Hematopoietic multipotent progenitor cell treated with erythropoietin and hydrocortisone succinate and interleukin-3 and kit ligand, for 6 days (in vitro differentiated cells): ENCODE data around the gene KCNIP4.

ENCODE experiments used
- DNase-seq: peaks from one replicate; pipeline ENCODE4 v3.0.0-alpha.2; 2015

Gene KCNIP4

DNA sequence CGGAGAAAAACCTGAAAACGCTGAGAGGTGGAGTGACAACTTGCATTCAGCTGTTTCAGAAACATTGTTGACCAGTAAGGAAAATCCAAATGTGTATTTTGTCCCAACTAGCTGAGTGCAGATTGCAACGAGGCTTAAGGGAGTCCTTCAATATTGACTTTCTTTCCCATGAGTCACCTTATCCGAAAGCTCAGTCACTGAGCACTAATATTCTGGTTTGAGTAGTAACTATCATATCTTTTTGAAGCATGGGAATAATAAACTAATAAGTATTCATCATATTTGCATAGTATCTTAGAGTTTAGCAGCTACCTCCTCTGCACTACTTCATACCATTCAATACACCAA, 644.1 kb downstream of the KCNIP4 start:
- no peak for DNase-seq

DNA sequence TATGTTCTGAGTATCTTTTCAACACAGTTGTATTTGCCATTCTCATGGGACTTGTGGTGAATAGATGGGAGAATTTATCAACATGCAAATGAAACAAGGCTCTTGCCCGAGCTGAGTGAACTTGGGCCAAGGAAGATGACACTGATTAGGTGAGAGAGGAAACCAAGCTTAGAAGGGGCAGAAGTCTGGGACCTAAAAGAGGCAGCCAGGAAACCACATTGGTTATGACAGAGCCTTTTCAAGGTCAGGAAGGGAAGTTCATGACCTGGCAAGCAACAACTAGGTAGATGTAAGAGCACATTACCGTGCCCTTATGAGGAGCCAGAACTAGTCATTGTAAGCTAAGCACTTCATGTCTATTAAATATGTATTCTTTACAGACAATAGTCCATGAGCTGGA, 658.0 kb downstream of the KCNIP4 start:
- no peak for DNase-seq

DNA sequence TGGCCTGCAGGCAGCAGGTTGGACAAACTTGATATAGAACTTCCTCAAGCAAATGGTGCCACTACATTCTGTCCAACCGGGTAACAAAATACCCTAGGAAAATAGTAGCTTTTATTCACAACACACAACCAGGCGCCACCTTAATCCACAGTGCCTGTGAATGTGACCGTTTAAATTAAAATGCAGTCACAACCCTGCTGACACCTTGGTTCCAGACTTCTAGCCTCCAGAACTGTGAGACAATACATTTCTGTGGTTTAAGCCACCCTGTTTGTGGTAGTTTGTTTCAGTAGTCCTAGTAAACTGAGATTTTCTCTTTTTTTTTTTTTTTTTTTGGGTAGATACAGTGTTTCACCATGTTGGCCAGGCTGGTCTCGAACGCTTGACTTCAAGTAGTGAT, 672.5 kb downstream of the KCNIP4 start:
- no peak for DNase-seq

DNA sequence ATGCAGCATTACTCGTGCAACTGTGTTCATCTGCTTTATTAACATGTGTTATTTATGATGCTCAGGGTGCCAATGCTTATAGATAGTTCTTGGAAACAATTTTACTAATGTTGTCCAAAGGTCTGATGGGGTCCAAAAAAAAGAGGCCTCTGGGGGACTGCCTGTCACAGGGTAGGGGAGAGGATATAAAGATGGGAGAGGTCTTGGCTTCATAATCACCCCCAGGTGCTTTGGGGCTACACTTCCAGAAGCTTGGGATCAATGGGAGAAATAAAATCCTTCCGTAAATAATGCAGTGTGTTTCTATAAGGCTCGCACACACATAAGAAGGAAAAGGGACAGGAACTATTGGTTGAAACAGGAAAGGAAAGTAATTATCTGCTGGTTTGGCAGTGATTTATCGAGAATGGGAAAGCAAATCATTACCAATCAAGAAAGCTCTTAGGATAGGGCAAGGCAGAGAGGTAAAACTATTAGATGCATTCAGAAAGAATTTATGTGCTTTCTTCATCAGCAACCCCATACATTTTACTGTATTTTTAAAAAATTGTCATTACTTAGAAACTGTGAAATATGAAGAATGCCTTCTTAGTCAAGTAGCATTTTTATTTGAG, 677.0 kb downstream of the KCNIP4 start:
- no peak for DNase-seq

DNA sequence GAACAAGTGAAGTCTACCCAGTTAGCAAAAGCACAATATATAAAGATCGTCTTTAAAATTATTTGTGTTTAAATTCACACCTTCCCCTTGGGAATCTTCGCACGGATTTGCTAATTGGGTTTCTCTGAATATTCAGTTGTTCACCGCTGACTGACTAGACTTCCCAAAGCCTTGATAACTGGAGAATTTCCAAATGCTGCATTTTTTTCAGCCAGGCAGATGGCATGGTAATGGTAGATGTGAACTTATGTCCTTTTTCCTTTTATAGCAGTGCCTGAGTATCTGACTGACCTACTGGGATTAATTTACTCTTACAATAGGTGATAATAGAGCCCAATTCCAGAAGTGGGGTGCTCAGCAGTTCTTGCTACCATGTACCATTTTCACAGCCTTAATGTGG, 700.2 kb downstream of the KCNIP4 start:
- no peak for DNase-seq

DNA sequence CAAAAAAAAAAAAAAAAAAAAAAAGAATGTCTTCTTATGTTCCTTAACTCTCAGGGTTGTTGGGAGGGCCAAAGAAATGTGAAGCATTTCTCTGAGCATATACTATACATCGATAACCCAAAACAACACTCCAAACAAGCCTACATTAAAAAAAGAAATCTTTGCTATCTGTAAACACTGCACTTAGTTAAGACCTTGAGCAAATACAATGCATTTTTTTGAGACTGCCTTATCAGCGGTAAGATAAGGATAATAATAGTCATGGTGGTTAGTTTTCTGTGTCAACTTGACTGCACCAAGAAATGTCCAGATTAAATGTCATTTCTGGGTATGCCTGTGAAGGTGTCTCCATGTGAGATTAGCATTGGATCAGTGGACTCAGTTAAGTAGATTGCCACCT, 706.4 kb downstream of the KCNIP4 start:
- no peak for DNase-seq

DNA sequence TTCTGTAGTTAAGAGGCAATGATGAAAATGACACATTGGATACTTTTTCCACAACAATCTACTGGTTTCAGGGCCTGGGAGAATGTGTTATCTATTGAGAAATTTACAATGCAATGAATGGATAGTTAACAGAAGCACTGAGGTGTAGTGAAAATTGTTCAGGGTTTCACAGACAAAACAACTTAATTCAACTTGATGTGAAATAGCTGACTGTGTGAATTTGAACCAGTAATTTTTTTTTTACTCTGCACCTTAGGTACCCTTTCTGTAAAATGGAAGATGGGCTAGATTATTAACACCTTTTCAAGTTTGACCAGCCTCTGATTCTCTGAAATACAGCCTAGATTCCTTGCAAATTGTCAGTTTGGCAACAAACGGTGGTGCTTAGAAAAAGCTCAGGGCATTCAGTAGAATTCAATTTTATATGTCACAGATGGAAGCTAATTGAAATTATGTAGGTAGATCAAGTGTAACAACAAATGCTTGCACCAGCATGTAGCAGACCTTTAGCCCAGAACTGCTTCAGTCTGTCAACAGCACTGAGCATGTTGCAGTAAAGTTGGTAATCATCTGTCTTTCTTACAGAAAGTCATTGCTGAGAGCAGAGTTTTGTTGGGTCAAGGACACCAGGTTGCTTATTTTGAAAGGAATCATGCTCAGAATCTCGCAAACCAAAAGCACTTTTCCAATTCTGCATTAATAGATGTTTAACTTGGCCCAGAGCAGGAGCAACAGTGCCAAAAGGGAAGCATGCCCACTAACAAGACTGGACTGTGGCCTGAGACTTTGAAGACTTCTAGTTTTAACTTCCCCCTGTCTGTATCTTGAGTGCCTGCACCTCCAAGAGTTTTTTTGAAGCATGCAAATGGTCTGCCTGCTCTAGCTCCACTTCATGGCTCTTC, 721.7 kb downstream of the KCNIP4 start:
- no peak for DNase-seq

DNA sequence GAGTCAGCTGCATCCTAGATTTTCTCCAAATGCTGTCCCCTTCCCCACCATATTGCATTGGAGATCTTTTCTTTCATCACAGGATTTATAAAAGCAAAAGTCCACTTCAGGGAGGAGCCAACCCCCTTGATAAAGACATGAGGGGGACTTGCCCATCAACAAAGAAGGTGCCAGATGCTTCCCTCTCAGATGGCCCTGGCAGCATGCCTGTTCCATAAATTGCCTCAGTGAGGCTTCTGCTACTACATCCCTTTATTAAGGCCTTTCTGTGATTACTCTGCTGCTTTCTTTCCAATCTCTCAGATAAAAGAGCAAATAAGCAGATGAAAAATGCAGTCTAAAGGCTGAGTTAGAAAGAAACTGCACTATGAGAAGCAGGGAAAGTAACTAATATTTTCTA, 736.7 kb downstream of the KCNIP4 start:
- DNase-seq, result no peak

DNA sequence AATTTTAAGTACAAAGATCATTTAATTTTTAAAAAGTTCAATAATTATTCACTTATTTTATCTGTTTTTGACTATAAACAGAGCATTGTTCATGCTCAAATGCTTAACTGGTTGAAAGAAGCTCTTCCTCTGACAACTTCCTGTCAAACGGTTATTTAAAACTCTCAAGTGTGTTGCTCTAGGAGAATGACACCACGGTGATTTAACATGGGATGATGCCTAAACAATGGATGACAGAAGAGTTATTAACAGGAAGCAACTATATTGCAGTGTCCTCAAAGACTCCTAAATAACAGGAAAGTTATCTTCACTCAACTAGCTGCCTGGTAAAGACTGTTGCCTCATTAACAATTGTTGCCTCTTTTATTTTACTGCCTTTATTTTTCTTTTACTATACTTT, 738.7 kb downstream of the KCNIP4 start:
- DNase-seq, result no peak

DNA sequence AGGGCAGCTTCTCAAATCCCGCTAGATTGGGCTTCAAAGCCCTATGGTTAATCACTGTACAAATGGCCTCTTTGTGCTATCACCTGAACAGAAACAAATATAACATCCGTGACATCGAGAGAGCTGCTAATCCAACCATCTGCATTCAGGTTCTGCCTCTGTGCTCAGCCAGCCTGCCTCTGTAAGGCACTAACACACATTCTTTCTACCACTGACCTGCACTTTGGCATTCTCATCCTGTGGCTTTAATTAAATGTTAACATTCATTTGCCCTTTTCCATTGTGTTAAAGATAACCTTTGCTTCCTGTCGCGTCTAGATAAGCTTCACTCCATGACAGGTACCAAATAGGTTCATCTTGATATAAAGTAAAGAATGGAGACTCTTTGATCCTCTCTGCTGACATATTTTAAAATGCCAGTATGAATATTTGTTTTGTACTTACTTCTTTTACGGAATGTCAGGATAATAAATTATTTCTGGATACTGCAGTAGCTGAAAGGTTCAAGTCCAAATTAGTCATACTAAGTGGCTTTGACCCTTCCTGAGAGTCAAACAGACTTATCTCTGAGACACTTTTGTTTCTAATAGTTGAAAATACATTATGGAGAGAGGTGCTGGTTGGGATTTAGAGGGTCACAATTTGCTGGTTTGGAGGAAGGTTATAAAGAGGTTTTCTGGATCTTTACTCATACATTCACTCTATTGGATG, 742.6 kb downstream of the KCNIP4 start:
- DNase-seq, result no peak

DNA sequence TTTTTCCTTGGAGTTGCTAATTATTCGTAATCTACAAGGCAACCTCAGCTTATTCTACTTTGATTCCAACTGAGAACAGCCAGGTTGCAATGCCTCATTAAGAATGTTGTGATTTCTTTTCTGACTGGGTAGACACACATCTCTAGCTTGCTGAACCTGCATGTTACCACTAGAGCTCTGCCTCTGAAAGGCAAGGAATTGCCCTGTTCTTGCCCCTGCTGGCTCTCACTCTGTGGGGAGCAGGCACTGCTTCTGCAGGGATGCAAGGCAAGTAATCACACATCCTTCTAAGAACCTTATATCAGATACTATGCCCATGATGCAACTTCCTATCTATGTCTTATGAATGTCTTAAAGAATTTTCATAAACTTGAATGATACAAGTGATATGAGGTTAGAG, 745.2 kb downstream of the KCNIP4 start:
- no peak for DNase-seq

DNA sequence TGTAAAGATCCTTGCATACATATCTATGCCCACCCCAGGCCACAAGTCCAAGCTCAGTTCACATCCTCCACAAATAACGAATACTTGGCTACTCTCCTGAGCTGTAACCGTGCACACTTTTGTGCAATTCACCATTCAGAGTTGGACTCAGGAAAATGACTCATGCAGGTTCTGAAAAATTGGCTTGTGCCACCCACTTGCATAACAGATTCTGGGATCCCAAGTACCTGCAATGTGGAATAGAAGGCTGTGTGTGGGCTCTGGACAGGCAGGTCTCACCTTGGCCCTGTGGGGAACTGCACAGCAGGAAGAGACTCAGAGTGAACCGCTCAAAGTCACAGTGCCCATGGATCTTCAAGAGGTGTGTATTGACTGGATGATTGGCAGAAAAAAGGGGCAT, 745.6 kb downstream of the KCNIP4 start:
- DNase-seq, result no peak

DNA sequence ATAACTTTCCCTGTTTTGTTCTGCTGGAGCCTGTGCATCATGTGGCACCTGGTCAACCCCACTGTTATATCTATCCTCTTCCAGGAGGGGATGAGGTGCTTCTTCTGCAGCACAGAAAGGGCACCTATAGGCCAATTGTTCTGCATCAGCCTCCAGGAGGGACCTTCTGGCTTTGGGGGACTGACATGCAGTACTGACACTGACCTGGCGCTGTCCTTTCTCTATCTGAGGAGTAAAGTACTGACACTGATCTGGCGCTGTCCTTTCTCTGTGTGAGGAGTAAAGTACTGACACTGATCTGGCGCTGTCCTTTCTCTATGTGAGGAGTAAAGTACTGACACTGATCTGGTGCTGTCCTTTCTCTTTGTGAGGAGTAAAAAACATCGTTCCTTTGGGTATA, 749.9 kb downstream of the KCNIP4 start:
- DNase-seq, result no peak

DNA sequence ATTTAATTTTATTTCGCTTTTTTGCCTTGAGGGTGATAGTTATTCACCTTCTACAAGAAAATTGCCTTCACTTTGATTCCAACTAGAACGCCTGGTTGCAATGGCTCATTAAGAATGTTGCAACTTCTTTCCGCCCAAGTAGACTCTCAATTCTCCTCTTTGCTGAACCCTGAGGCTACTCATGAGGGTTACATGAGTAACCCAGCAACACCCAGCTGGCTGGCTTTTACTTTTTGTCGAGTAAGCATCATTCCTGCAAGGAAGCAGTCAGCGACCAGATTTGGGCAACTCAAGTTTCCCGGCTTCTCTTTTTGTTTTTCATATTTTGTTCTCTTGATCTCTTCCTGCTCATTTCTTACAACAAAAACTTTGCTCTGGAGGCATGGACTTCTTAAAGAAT, 752.9 kb downstream of the KCNIP4 start:
- DNase-seq, result no peak

DNA sequence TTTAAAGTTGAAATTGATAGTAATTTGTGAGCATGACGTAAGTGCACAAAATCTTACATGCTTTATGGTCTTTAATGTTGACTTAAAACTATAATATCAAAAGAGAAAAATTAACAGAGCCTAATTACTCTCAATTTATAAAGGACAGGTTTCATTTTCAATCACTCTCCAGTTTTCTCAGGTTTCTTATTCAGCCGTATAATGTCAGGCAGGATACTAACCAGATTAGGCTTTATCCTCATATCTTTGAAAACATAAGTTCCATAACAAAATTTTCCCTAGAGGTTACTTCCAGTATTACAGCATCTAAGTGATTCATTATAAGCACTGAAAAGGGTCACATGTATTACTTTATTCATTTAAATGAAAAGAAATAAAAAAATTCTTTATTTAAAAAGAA, 756.2 kb downstream of the KCNIP4 start:
- DNase-seq, result no peak

DNA sequence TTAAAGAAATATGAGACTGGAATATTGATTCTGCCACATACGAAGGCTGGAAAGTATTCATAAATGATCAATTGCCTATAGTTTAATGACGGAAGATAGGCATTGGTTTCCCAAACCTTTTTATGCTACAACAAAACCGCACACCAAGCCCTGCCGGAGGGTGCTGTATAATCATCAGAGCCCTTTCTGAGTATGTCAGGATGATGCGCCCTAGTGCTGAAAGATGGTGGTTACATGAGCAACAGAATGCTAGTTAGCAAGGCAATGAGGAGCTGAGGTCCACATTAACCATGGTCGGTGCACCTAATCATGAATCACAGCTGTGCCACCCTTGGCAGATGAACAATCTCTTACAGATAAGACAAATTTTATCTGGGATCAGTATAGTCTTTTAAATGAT, 757.3 kb downstream of the KCNIP4 start:
- no peak for DNase-seq

DNA sequence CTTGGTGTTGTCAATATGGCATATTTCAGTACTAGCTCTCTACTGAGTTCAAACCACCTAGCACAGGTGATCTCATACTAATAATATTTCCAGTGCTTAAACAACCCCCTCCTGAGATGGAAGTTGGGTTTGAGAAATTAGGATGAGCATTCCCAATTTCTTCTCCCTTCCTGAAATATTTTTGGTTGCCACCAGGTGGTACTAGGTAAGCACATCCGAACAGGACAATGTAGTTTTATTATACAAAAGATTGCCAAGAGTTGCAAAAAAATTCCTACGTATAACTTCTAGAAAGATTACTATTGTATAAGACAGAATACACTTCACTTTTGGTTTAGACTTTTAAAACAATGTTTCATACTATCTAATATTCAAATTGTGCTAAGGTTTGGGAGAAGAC, 763.8 kb downstream of the KCNIP4 start:
- no peak for DNase-seq

DNA sequence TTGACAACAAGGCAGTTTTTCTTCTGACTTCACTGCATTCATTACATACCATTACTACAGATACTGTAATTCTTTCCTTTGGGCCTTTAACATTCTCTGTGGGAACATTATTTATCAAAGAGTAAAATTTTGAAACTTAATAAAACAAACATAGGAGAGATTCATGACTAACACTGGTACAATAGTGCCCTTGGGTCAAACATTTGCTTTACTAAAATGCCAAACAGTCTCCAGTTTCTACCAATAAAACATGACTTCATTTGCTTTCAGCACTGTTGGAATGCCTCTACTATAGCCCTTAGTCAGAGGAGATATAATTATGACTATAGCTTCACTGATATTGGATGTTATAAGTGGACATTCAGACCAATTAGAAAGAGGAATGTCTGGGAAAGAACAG, 766.9 kb downstream of the KCNIP4 start:
- no peak for DNase-seq

DNA sequence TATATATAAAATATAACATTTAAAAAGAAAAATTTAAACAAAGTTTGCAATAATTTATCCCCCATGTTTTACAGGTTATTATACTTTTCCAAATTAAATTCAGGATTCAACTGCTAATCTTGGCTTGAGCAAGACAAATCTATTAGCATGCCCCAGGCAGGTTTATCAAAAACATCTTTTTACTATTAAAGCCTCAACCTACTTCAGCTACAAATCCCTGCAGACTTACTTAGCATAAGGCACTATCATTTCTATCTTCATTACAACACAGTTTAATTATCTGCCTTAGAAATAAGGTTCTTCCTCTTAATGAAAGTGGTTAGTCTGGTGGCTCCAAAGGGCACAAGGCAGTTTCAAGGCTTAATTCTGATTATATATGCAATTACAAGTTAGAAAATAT, 770.7 kb downstream of the KCNIP4 start:
- DNase-seq, result no peak

DNA sequence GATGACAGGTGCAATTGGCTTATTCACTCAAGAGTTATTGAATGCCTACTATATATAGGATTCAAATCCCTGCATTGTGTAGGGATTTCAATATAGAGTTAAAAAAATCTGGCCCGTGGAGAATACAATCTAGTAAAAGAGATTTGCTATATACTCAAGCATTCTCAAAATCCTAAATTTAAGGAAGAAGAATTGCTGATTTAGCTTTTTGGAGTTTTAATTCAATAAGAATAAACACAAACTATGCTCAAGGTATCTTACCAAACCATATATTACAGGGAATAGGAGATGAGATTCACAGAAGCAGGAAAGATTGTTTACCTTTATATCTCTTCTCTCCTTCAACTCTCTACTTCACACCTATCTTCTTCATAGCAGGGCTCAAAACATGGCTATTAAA, 771.5 kb downstream of the KCNIP4 start:
- no peak for DNase-seq

DNA sequence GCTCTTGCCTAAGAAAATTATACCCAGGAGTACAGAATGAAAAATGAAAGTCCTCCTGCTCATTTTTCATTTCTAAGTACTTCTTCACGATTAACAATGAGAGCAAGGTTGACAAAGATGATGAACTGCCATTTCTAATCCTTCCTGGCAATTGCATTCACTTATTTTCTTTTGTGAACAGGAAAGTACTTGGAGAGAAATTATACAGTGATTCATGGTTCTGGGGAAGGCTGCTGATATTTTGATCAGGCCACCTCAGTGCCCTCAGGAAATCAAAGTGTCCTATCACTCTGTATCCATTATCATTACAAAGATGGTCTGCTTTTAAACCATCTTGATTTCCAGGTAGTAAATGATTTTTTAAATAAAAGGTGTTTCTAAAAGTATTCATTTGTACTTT, 780.9 kb downstream of the KCNIP4 start:
- no peak for DNase-seq

DNA sequence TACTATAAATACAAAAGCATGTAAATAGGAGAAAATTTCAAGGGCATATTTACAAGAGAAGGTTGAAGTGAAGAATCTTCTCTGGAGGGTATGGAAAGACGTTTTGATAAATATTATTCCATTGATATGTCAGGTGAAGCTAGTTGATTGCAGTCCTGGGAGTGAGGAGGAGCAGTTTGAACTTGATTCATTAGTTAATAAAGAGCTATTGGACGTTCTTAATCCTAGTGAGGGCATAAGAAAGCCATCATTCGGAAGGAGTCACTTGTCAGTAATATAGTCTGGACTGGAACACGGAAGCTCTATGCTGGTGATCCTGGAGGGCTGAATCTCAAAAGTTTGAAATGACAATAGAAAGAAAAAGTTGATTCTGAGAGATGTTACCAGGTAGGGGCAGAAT, 793.2 kb downstream of the KCNIP4 start:
- no peak for DNase-seq

DNA sequence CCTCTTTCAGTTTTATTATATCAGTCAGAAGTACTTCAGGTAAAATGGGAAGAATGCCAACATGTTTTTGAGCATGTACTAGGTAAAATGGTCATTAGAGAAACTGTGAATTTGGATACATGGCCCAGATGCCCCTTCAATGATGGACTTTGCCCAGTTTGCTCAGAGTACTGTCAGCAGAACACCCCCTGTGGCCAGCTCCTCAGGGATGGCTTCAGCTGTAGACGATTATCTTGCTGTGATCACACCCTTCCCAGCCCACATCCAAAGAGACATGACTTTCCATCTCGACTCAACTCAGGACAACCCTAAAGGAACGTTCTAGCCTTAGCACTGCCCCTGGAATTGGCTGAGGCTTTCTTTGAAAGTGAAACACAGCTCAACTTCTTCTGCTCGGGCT, 809.2 kb downstream of the KCNIP4 start:
- no peak for DNase-seq

DNA sequence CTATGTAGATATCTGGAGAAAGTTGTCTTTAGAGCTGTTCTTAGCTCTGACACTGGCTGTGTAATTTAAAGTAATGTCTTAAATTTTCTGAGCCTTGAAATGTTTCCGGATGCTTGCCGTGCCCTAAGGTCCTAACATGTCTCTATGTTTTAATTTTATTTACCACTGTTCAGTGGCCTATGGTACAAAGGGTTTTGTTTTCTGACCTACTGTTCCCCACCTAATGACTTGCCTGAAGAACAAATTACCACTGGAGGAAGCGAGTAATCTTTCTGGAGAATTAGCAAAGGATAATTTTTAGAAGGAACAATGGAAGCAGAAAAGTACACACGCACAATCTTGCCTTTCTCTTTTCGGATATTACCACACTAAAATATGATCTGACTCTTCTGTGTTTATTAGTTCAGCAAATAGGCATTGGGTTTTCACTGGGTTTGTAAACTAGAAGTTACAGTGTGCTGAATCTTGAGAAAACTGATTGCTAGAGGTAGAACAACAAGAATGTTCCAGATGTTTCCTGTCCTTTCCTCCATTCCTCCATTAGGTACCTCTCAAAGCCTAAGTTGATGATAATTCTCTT, 812.4 kb downstream of the KCNIP4 start:
- no peak for DNase-seq
